Activated CD8-positive, alpha-beta T cell treated with anti-CD3 and anti-CD28 coated beads for 36 hours (primary cell): Measurements from ENCODE around the gene MYO1B. TPM values are rescaled to one million over a fixed set of nuclear protein-coding genes. Genes with fewer than 3 reads are reported as not detected.

Source experiments
- ATAC-seq: fragments of 200-7000 bp; cut with Tn5 transposase; one replicate; pipeline ENCODE4 v1.10.0; 2021; ENCODE audit warnings: mild to moderate bottlenecking, moderate library complexity
- CTCF ChIA-PET: fragments of 350-600 bp; sonication (Branson Sonifier 250); formaldehyde crosslinking; loops from one replicate; lab custom pipeline; 2021; ENCODE audit warnings: antibody characterized with exemption; lab: Charles Lee
- POLR2A ChIA-PET: fragments of 350-600 bp; sonication (Branson Sonifier 250); formaldehyde crosslinking; loops from one replicate; lab custom pipeline; 2021; ENCODE audit warnings: antibody characterized with exemption; lab: Charles Lee
- DNase-seq: peaks from one replicate; pipeline ENCODE4 v3.0.0-alpha.2; 2020
- H3K27ac Mint-ChIP-seq: one replicate; pipeline ENCODE4 v1.8.0; 2021; ENCODE audit warnings: mild to moderate bottlenecking, mixed read lengths
- H3K27me3 Mint-ChIP-seq: one replicate; pipeline ENCODE4 v1.8.0; 2021; ENCODE audit warnings: mixed read lengths
- H3K36me3 Mint-ChIP-seq: one replicate; pipeline ENCODE4 v1.8.0; 2021; ENCODE audit warnings: low read depth, mixed read lengths
- H3K4me1 Mint-ChIP-seq: one replicate; pipeline ENCODE4 v1.8.0; 2021; ENCODE audit warnings: low read depth, mixed read lengths
- H3K4me3 Mint-ChIP-seq: one replicate; pipeline ENCODE4 v1.8.0; 2021; ENCODE audit warnings: mild to moderate bottlenecking, moderate library complexity, mixed read lengths
- H3K9me3 Mint-ChIP-seq: one replicate; pipeline ENCODE4 v1.8.0; 2021; ENCODE audit warnings: mixed read lengths
- CTCF ChIP-seq: fragments of 200-600 bp; IDR thresholded peaks from one replicate; pipeline ENCODE4 v1.8.0; 2022; ENCODE audit warnings: antibody characterized with exemption, mild to moderate bottlenecking
- intact Hi-C: fragments of 100-400 bp; cut with micrococcal nuclease; formaldehyde crosslinking; loops from one replicate; pipeline ENCODE4 v1.10.0; 2022
- total RNA-seq, 2 experiments: library from RNA; stranded (reverse); gene quantifications; one replicate each; pipeline ENCODE4 v1.2.3, GENCODE V29; 2021

The MYO1B gene
- total RNA-seq, 2 experiments from 2014 or later: 43.2 to 44.8 TPM

DNA sequence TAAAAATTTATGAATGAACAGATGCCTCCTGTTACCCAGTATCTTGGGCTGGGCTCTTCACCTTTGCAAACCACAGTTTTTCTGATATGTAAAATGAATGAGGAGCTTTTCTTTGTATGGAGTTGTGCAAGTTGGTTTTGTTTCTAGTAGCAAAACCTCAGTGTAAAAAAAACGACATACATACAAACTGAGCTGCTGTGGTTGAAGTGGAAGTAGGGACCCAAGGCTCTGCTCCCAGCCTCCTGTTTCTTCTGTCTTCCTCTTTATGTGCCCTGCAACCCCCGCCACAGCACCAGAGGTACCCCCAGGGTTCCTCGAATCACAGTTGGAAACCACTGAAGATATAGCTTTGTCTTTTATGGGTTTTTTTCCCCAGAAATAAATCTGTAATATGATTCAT is 118.1 kb downstream of the MYO1B start:
- Mint-ChIP-seq H3K4me3 (no peak overlapping the region), H3K4me1 (no peaks in the 10 kb centered on the region), H3K9me3 (no peaks in the 10 kb centered on the region), H3K27ac (no peak overlapping the region), H3K36me3 (peaks cover 3% of the 10 kb centered on the region), H3K27me3 (peaks cover 2% of the 10 kb centered on the region)
- TF ChIP-seq CTCF: no peak
- no peak for DNase-seq
- intact Hi-C loops: loop anchor here (10.0 kb wide), 1 partner anchor 198 kb away; no protein-coding TSS in a partner anchor
- no peak for ATAC-seq
- CTCF ChIA-PET: interaction anchor here (1.3 kb wide), 1 partner anchor 158 kb away, joined by 3 read pairs; no protein-coding TSS in a partner anchor
- POLR2A ChIA-PET: interaction anchor here (0.8 kb wide), 1 partner anchor 170 kb away, joined by 3 read pairs; no protein-coding TSS in a partner anchor

GRCh38 chr2:191365089-191365488 is 119.9 kb downstream of the MYO1B start:
- H3K4me3 Mint-ChIP-seq: no peak overlapping the region

GRCh38 chr2:191366199-191366598 is 121.0 kb downstream of the MYO1B start:
- POLR2A ChIA-PET: no interaction called here

More at GRCh38 chr2:191365089-191365488, 119.9 kb downstream of the MYO1B start:
- ChIA-PET CTCF (no interaction called here), POLR2A (no interaction called here)
- ATAC-seq (no peak), DNase-seq (no peak)
- Mint-ChIP-seq H3K27ac (no peak overlapping the region), H3K4me1 (no peaks in the 10 kb centered on the region), H3K27me3 (peaks cover 2% of the 10 kb centered on the region), H3K9me3 (no peaks in the 10 kb centered on the region), H3K36me3 (peaks cover 3% of the 10 kb centered on the region)
- intact Hi-C loops: loop anchor here (10.0 kb wide), 1 partner anchor 200 kb away; no protein-coding TSS in a partner anchor
- no peak for TF ChIP-seq CTCF

GRCh38 chr2:191369034-191369433 is 123.8 kb downstream of the MYO1B start:
- Mint-ChIP-seq H3K4me1 (no peaks in the 10 kb centered on the region), H3K9me3 (no peaks in the 10 kb centered on the region), H3K27me3 (no peaks in the 10 kb centered on the region), H3K4me3 (no peak overlapping the region), H3K27ac (no peak overlapping the region), H3K36me3 (peaks cover 3% of the 10 kb centered on the region)
- ChIA-PET POLR2A (no interaction called here), CTCF (no interaction called here)
- intact Hi-C loops: loop anchor here (10.0 kb wide), 1 partner anchor 204 kb away; no protein-coding TSS in a partner anchor
- DNase-seq (no peak), ATAC-seq (no peak)
- TF ChIP-seq CTCF: peak; percentile 3

More at GRCh38 chr2:191366199-191366598, 121.0 kb downstream of the MYO1B start:
- H3K9me3 Mint-ChIP-seq: no peaks in the 10 kb centered on the region
- no peak overlapping the region for H3K27ac Mint-ChIP-seq
- H3K36me3 Mint-ChIP-seq: peaks cover 3% of the 10 kb centered on the region
- peaks cover 2% of the 10 kb centered on the region for H3K27me3 Mint-ChIP-seq
- TF ChIP-seq CTCF: no peak
- ATAC-seq: no peak
- H3K4me1 Mint-ChIP-seq: no peaks in the 10 kb centered on the region
- DNase-seq: no peak
- CTCF ChIA-PET: interaction anchor here (1.3 kb wide), 1 partner anchor 149 kb away, joined by 3 read pairs; no protein-coding TSS in a partner anchor
- intact Hi-C loops: loop anchor here (10.0 kb wide), 1 partner anchor 201 kb away; no protein-coding TSS in a partner anchor
- no peak overlapping the region for H3K4me3 Mint-ChIP-seq

DNA sequence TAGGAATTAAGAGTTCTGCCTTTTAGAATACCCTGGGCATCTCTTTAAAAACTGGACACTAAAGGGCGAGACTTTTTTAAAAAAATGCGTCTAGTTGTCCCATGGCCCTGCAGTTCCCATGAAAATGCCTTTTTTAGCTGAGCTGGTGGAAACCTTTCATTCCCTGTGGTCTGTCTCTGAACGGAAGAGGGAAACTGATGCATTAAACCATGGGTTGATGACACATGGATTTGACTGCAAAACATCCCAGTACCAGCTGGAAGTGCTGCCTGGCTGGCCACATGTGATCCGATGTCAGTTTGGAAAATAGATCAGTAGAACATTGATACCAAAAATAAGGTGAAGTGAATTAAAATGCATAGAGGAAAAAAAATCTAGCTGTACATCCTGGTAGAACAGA is 129.2 kb downstream of the MYO1B start:
- no peak for TF ChIP-seq CTCF
- Mint-ChIP-seq H3K27me3 (no peaks in the 10 kb centered on the region), H3K9me3 (no peaks in the 10 kb centered on the region), H3K36me3 (no peaks in the 10 kb centered on the region), H3K4me1 (peaks cover 11% of the 10 kb centered on the region), H3K27ac (no peak overlapping the region), H3K4me3 (no peak overlapping the region)
- intact Hi-C loops: no loop called here
- ChIA-PET CTCF (interaction anchor here (1.3 kb wide), 1 partner anchor 13 kb away, joined by 4 read pairs; no protein-coding TSS in a partner anchor), POLR2A (no interaction called here)
- no peak for ATAC-seq
- DNase-seq: no peak
